ENCODE data around the gene OR8S1. TPM values are rescaled to one million over a fixed set of nuclear protein-coding genes. Genes with fewer than 3 reads are reported as not detected.

OR8S1 gene
- total RNA-seq, 6 experiments from 2014 or later = not detected

GRCh38 chr12:48556631-48557030 is 31.2 kb downstream of the OR8S1 start:
- Histone ChIP-seq H3K27me3 (no peaks in the 10 kb centered on the region), H3K4me1 (no peaks in the 10 kb centered on the region), H3K4me3 (no peak overlapping the region), H3K27ac (no peak overlapping the region), H3K36me3 (no peaks in the 10 kb centered on the region), H3K9me3 (no peaks in the 10 kb centered on the region)
- DNase-seq (no peak), ATAC-seq (no peak)
- intact Hi-C loops (cut with DNase I) = no loop called here
- no peak for TF ChIP-seq POLR2A (IDR thresholded peaks at IDR 0.05)
- TF ChIP-seq CTCF (IDR thresholded peaks at IDR 0.05) = no peak
- 61% methylated on average over 6 of the region's 6 CpGs for WGBS (ENCODE audit: insufficient coverage, low coverage, low lambda C conversion rate, missing lambda C conversion rate)

GRCh38 chr12:48557919-48558318 is 32.5 kb downstream of the OR8S1 start:
- no peaks in the 10 kb centered on the region for H3K9me3 ChIP-seq
- TF ChIP-seq CTCF (IDR thresholded peaks at IDR 0.05) (no peak), POLR2A (IDR thresholded peaks at IDR 0.05) (no peak)
- no peaks in the 10 kb centered on the region for H3K27me3 ChIP-seq
- intact Hi-C loops (cut with DNase I) = no loop called here
- no peaks in the 10 kb centered on the region for H3K36me3 ChIP-seq
- no peaks in the 10 kb centered on the region for H3K4me1 ChIP-seq
- H3K27ac ChIP-seq = no peak overlapping the region
- ATAC-seq = no peak
- no peak for DNase-seq
- WGBS (ENCODE audit: insufficient coverage, low coverage, low lambda C conversion rate, missing lambda C conversion rate) = 64% methylated on average over 2 of the region's 4 CpGs
- no peak overlapping the region for H3K4me3 ChIP-seq

GRCh38 chr12:48567731-48568130 is 42.3 kb downstream of the OR8S1 start:
- Histone ChIP-seq H3K9me3 (no peaks in the 10 kb centered on the region), H3K36me3 (no peaks in the 10 kb centered on the region), H3K4me1 (no peaks in the 10 kb centered on the region), H3K4me3 (no peak overlapping the region), H3K27me3 (no peaks in the 10 kb centered on the region), H3K27ac (no peak overlapping the region)
- no peak for DNase-seq
- intact Hi-C loops (cut with DNase I) = no loop called here
- TF ChIP-seq POLR2A (IDR thresholded peaks at IDR 0.05) (no peak), CTCF (IDR thresholded peaks at IDR 0.05) (no peak)
- no peak for ATAC-seq
- WGBS (ENCODE audit: insufficient coverage, low coverage, low lambda C conversion rate, missing lambda C conversion rate) = 49% methylated on average over 4 of the region's 4 CpGs

- Histone ChIP-seq H3K27me3 (no peaks in the 10 kb centered on the region), H3K36me3 (no peaks in the 10 kb centered on the region), H3K9me3 (no peaks in the 10 kb centered on the region), H3K27ac (no peak within 1 kb of the TSS), H3K4me3 (no peak within 1 kb of the TSS), H3K4me1 (no peaks in the 10 kb centered on the region)
- no peak for DNase-seq
- ATAC-seq = no peak
- TF ChIP-seq CTCF (IDR thresholded peaks at IDR 0.05) = no peak
- no peak for TF ChIP-seq POLR2A (IDR thresholded peaks at IDR 0.05)
- intact Hi-C loops (cut with DNase I) = no loop called here
- 38% methylated on average over 1 of the region's 1 CpG for WGBS (ENCODE audit: insufficient coverage, low coverage, low lambda C conversion rate, missing lambda C conversion rate)
Observed at GRCh38 chr12:48569946-48570345, 44.5 kb downstream of the OR8S1 start, which contains the start of gene LALBA. Gene LALBA, minus strand, starts transcription at chr12:48570046. Its CDS starts 26 bp downstream, at chr12:48570020.

GRCh38 chr12:48572326-48572725 is 46.9 kb downstream of the OR8S1 start:
- TF ChIP-seq POLR2A (IDR thresholded peaks at IDR 0.05) (no peak), CTCF (IDR thresholded peaks at IDR 0.05) (no peak)

More at GRCh38 chr12:48572326-48572725, 46.9 kb downstream of the OR8S1 start:
- Histone ChIP-seq H3K27ac (no peak overlapping the region), H3K36me3 (no peaks in the 10 kb centered on the region), H3K9me3 (no peaks in the 10 kb centered on the region), H3K27me3 (no peaks in the 10 kb centered on the region), H3K4me1 (no peaks in the 10 kb centered on the region), H3K4me3 (no peak overlapping the region)
- intact Hi-C loops (cut with DNase I) = no loop called here
- DNase-seq (no peak), ATAC-seq (no peak)
- 17% methylated on average over 5 of the region's 5 CpGs for WGBS (ENCODE audit: insufficient coverage, low coverage, low lambda C conversion rate, missing lambda C conversion rate)
